NCI-H510A treated with DMSO at 0.1 percent for 48 hours (cell line): Measurements from ENCODE around the gene ADRA2C.

Experiments
- DNase-seq: peaks from one replicate; lab custom pipeline; 2025; lab: John Stamatoyannopoulos, UW

ADRA2C gene

GRCh38 chr4:3766036-3766784 lies at the start of gene ADRA2C:
TSS of gene ADRA2C (plus strand) at chr4:3766385. CDS start at chr4:3766607, 222 bp downstream.
- DNase-seq: no peak

GRCh38 chr4:3716631-3717235 lies 49.5 kb upstream of the ADRA2C start:
- DNase-seq: no peak

- DNase-seq: no peak
Measured at GRCh38 chr4:3717241-3717640, 48.9 kb upstream of the ADRA2C start.

- DNase-seq: no peak
Measured at GRCh38 chr4:3718462-3718861, 47.7 kb upstream of the ADRA2C start.

- DNase-seq: no peak
Measured at GRCh38 chr4:3719191-3719590, 47.0 kb upstream of the ADRA2C start.

GRCh38 chr4:3719836-3720235 lies 46.3 kb upstream of the ADRA2C start:
- DNase-seq: no peak

GRCh38 chr4:3720466-3720865 lies 45.7 kb upstream of the ADRA2C start:
- no peak for DNase-seq

GRCh38 chr4:3721186-3721585 lies 45.0 kb upstream of the ADRA2C start:
- no peak for DNase-seq

- no peak for DNase-seq
Measured at GRCh38 chr4:3721627-3722026, 44.6 kb upstream of the ADRA2C start.

GRCh38 chr4:3722446-3723231 lies 43.5 kb upstream of the ADRA2C start:
- DNase-seq: no peak

- DNase-seq: no peak
Measured at GRCh38 chr4:3723232-3723642, 42.9 kb upstream of the ADRA2C start.

- DNase-seq: no peak
Measured at GRCh38 chr4:3724319-3725231, 41.6 kb upstream of the ADRA2C start.

GRCh38 chr4:3725936-3726870 lies 40.0 kb upstream of the ADRA2C start:
- no peak for DNase-seq

- DNase-seq: no peak
Measured at GRCh38 chr4:3727847-3728469, 38.2 kb upstream of the ADRA2C start.

- no peak for DNase-seq
Measured at GRCh38 chr4:3729188-3729881, 36.9 kb upstream of the ADRA2C start.

- no peak for DNase-seq
Measured at GRCh38 chr4:3729882-3730226, 36.3 kb upstream of the ADRA2C start.

- DNase-seq: no peak
Measured at GRCh38 chr4:3730422-3731190, 35.6 kb upstream of the ADRA2C start.

- no peak for DNase-seq
Measured at GRCh38 chr4:3732076-3733028, 33.8 kb upstream of the ADRA2C start.
